ENCODE data around the gene MRPL40.

DNA sequence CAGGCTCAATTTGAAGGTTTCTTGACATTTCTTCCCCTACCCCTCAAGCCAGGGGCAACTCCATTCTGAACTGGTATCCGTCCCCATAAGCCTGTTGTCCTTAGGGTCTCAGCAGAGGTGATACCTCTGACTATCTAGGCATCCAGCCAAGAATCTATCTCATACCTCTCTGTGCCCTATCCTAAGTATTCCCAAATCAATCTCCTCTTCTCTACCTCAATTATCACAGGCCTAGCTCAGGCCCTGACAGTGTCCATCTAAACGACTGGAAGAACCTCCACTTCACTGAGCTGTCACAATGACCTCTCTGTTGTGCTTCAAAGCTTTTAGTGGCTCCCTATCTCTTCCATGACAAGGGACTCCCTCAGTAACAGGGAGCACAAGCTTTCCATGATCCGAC, 27.7 kb upstream of the MRPL40 start:
- TF ChIP-seq CTCF (IDR thresholded peaks at IDR 0.05; ENCODE audit: low read depth, low read length) = no peak
- no peak for TF ChIP-seq POLR2A (IDR thresholded peaks at IDR 0.05; ENCODE audit: extremely low read depth, insufficient read length)
- no peak for TF ChIP-seq MAX (IDR thresholded peaks at IDR 0.05; ENCODE audit: low read depth, low read length)
- TF ChIP-seq MYC (IDR thresholded peaks at IDR 0.05; ENCODE audit: low read depth, low read length) = no peak
